Lower leg skin (tissue), 4 donors: ENCODE measurements around the gene ZNF618. TPM values are rescaled to one million over a fixed set of nuclear protein-coding genes. Genes with fewer than 3 reads are reported as not detected.

Experiments used
- DNase-seq, 2 donors: peaks; one replicate each; pipeline ENCODE4 v3.0.0-alpha.2; 2019; ENCODE audit warnings: low spot score in 2 of 2
- H3K4me3 ChIP-seq: fragments of 200-600 bp; sonication (generic); 2 replicates; pipeline ENCODE4 v1.5.1; 2017; ENCODE audit warnings: mild to moderate bottlenecking, low read depth; ENCODE audit not compliant: poor library complexity, severe bottlenecking
- CTCF ChIP-seq, 3 donors: fragments of 450-650 bp; IDR thresholded peaks; one replicate each; pipeline ENCODE4 v1.5.1; 2016; ENCODE audit warnings: antibody characterized with exemption in 3 of 3, mild to moderate bottlenecking in 3 of 3, moderate library complexity in 2 of 3
- POLR2A ChIP-seq, 2 donors: fragments of 450-650 bp; IDR thresholded peaks; one replicate each; pipeline ENCODE4 v1.6.1; 2016 to 2017; ENCODE audit warnings: antibody characterized with exemption in 2 of 2, mild to moderate bottlenecking in 1 of 2, moderate library complexity in 1 of 2
- WGBS, 2 donors: methylation state at CpG; one replicate each; pipeline ENCODE4 v1.1.5; 2018; 5-methylcytosine and 5-hydroxymethylcytosine counted together
- intact Hi-C: fragments of 100-400 bp; cut with DNase I; formaldehyde crosslinking; loops from one replicate; pipeline ENCODE4 v1.15.0; 2023; ENCODE audit warnings: low total_unique reads
- total RNA-seq, 4 donors: library from RNA; depleted of rRNA; stranded (reverse); fragments of >200 nt; gene quantifications; one replicate each; pipeline ENCODE4 v1.1.0, GENCODE V29; 2016

The ZNF618 gene
- total RNA-seq, 4 donors from 2014 or later = 1.1 to 4.1 (median 2.5) TPM

- TF ChIP-seq CTCF (IDR thresholded peaks at IDR 0.05) (no peak), POLR2A (IDR thresholded peaks at IDR 0.05) (no peak)
- H3K4me3 ChIP-seq = no peak overlapping the region
- WGBS, 2 donors = 80 to 83% methylated on average over 12 of the region's 12 CpGs
- peak; percentile 10 to 72 for DNase-seq
- intact Hi-C loops = no loop called here
Measured at GRCh38 chr9:114029311-114030170, 153.4 kb downstream of the ZNF618 start.

GRCh38 chr9:114030364-114030763, 154.3 kb downstream of the ZNF618 start:
- H3K4me3 ChIP-seq = no peak overlapping the region
- 46 to 70% methylated on average over 9 of the region's 9 CpGs for WGBS, 2 donors
- peak; percentile 13 to 81 for DNase-seq
- intact Hi-C loops = no loop called here
- TF ChIP-seq POLR2A (IDR thresholded peaks at IDR 0.05) = no peak
- TF ChIP-seq CTCF (IDR thresholded peaks at IDR 0.05) = no peak

GRCh38 chr9:114031037-114031630, 155.0 kb downstream of the ZNF618 start:
- peak; percentile 10 to 53 for DNase-seq
- intact Hi-C loops = no loop called here
- 92 to 93% methylated on average over 7 of the region's 7 CpGs for WGBS, 2 donors
- H3K4me3 ChIP-seq = no peak overlapping the region
- TF ChIP-seq POLR2A (IDR thresholded peaks at IDR 0.05) (no peak), CTCF (IDR thresholded peaks at IDR 0.05) (no peak)

- DNase-seq = peak; percentile 10 to 64
- intact Hi-C loops = no loop called here
Measured at GRCh38 chr9:114031948-114032840, 156.1 kb downstream of the ZNF618 start.

More at GRCh38 chr9:114031948-114032840, 156.1 kb downstream of the ZNF618 start:
- 91 to 92% methylated on average over 18 to 19 of the region's 19 CpGs for WGBS, 2 donors
- no peak for TF ChIP-seq CTCF (IDR thresholded peaks at IDR 0.05)
- TF ChIP-seq POLR2A (IDR thresholded peaks at IDR 0.05) = no peak
- no peak overlapping the region for H3K4me3 ChIP-seq
